Neural crest cell (in vitro differentiated cells): ENCODE data around the gene PRR15L. TPM values are rescaled to one million over a fixed set of nuclear protein-coding genes. Genes with fewer than 3 reads are reported as not detected.

Experiments used
- DNase-seq: peaks from one replicate; pipeline ENCODE4 v3.0.0; 2021; ENCODE audit warnings: low read depth, mixed read lengths, low spot score
- H3K27ac Mint-ChIP-seq: one replicate; pipeline ENCODE4 v1.8.0; 2021; ENCODE audit warnings: mild to moderate bottlenecking, mixed read lengths; ENCODE audit not compliant: unreplicated experiment
- H3K27me3 Mint-ChIP-seq: 2 replicates; pipeline ENCODE4 v1.8.0; 2021; ENCODE audit warnings: low read depth, mild to moderate bottlenecking, mixed read lengths
- H3K36me3 Mint-ChIP-seq: 2 replicates; pipeline ENCODE4 v1.8.0; 2021; ENCODE audit warnings: low read depth, mild to moderate bottlenecking, mixed read lengths
- H3K4me1 Mint-ChIP-seq: 2 replicates; pipeline ENCODE4 v1.8.0; 2021; ENCODE audit warnings: mixed read lengths
- H3K4me3 Mint-ChIP-seq: one replicate; pipeline ENCODE4 v1.8.0; 2021; ENCODE audit warnings: mild to moderate bottlenecking, mixed read lengths
- H3K9me3 Mint-ChIP-seq: 2 replicates; pipeline ENCODE4 v1.8.0; 2021; ENCODE audit warnings: mixed read lengths
- CTCF ChIP-seq: fragments of 200-600 bp; sonication (generic); conservative IDR thresholded peaks from 2 replicates; pipeline ENCODE4 v1.5.0; 2021; ENCODE audit warnings: antibody characterized with exemption, mild to moderate bottlenecking
- total RNA-seq: library from RNA; stranded (reverse); gene quantifications from 2 replicates; pipeline ENCODE4 v1.2.1, GENCODE V29; 2021

PRR15L gene
- total RNA-seq, 1 donor from 2014 or later: not detected

GRCh38 chr17:47970725-47971499, 13.2 kb upstream of the PRR15L start, which contains the start of gene CDK5RAP3:
Gene CDK5RAP3 (plus strand): TSS chr17:47971113. CDS start chr17:47971147, 34 bp downstream.
- TF ChIP-seq CTCF: peak; percentile 91
- Mint-ChIP-seq H3K36me3 (peaks cover 11% of the 10 kb centered on the region), H3K9me3 (no peaks in the 10 kb centered on the region), H3K27me3 (no peaks in the 10 kb centered on the region), H3K27ac (peak within 1 kb of the TSS; percentile 95), H3K4me3 (peak within 1 kb of the TSS; percentile 94), H3K4me1 (peaks cover 40% of the 10 kb centered on the region)
- DNase-seq: peak; percentile 99

- Mint-ChIP-seq H3K27me3 (no peaks in the 10 kb centered on the region), H3K4me3 (peak overlapping the region; percentile 94), H3K4me1 (peaks cover 40% of the 10 kb centered on the region), H3K27ac (no peak overlapping the region), H3K9me3 (no peaks in the 10 kb centered on the region), H3K36me3 (peaks cover 8% of the 10 kb centered on the region)
- no peak for DNase-seq
- no peak for TF ChIP-seq CTCF
Measured at GRCh38 chr17:47969930-47970724, 12.4 kb upstream of the PRR15L start.

- Mint-ChIP-seq H3K27me3 (no peaks in the 10 kb centered on the region), H3K36me3 (peaks cover 5% of the 10 kb centered on the region), H3K27ac (no peak overlapping the region), H3K4me3 (no peak overlapping the region), H3K9me3 (no peaks in the 10 kb centered on the region), H3K4me1 (peaks cover 35% of the 10 kb centered on the region)
- no peak for TF ChIP-seq CTCF
- no peak for DNase-seq
Measured at GRCh38 chr17:47968836-47969235, 11.2 kb upstream of the PRR15L start.

- H3K9me3 Mint-ChIP-seq: no peaks in the 10 kb centered on the region
- peaks cover 26% of the 10 kb centered on the region for H3K4me1 Mint-ChIP-seq
- peaks cover 2% of the 10 kb centered on the region for H3K36me3 Mint-ChIP-seq
- TF ChIP-seq CTCF: no peak
- no peak for DNase-seq
- no peak overlapping the region for H3K4me3 Mint-ChIP-seq
- H3K27ac Mint-ChIP-seq: no peak overlapping the region
- no peaks in the 10 kb centered on the region for H3K27me3 Mint-ChIP-seq
Measured at GRCh38 chr17:47967607-47968252, 10.0 kb upstream of the PRR15L start.

- no peak overlapping the region for H3K27ac Mint-ChIP-seq
Measured at GRCh38 chr17:47966079-47966519, 8.4 kb upstream of the PRR15L start.

More at GRCh38 chr17:47966079-47966519, 8.4 kb upstream of the PRR15L start:
- no peak for DNase-seq
- Mint-ChIP-seq H3K27me3 (no peaks in the 10 kb centered on the region), H3K4me1 (peaks cover 16% of the 10 kb centered on the region), H3K4me3 (no peak overlapping the region), H3K36me3 (peaks cover 2% of the 10 kb centered on the region), H3K9me3 (no peaks in the 10 kb centered on the region)
- no peak for TF ChIP-seq CTCF
